ENCODE measurements around the gene EPOP.

DNA sequence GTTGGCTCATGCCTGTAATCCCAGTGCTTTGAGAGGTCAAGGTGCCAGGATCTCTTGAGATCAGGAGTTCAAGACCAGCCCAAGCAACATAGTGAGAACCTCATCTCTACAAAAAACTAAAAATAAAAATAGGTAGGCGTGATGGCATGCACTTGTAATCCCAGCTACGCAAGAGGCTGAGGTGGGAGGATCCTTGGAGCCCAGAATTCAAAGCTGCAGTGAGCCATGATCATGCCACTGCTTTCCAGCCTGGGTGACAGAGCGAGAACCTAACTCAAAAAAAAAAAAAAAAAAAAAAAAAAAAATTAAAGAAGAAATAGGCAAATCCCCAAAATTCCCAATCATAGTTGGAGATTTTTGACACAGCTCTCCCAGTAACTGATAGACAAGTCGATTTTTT lies 36.8 kb downstream of the EPOP start:
- TF ChIP-seq, protein P1, sequence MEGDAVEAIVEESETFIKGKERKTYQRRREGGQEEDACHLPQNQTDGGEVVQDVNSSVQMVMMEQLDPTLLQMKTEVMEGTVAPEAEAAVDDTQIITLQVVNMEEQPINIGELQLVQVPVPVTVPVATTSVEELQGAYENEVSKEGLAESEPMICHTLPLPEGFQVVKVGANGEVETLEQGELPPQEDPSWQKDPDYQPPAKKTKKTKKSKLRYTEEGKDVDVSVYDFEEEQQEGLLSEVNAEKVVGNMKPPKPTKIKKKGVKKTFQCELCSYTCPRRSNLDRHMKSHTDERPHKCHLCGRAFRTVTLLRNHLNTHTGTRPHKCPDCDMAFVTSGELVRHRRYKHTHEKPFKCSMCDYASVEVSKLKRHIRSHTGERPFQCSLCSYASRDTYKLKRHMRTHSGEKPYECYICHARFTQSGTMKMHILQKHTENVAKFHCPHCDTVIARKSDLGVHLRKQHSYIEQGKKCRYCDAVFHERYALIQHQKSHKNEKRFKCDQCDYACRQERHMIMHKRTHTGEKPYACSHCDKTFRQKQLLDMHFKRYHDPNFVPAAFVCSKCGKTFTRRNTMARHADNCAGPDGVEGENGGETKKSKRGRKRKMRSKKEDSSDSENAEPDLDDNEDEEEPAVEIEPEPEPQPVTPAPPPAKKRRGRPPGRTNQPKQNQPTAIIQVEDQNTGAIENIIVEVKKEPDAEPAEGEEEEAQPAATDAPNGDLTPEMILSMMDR (IDR thresholded peaks at IDR 0.05) = no peak
- no peak for TF ChIP-seq POLR2A (IDR thresholded peaks at IDR 0.05)
